Caco-2 (cell line): ENCODE measurements around the gene COLEC11. TPM values are rescaled to one million over a fixed set of nuclear protein-coding genes. Genes with fewer than 3 reads are reported as not detected.

Experiments used
- BruUV-seq: library from RNA; stranded (reverse); fragments of 400-500 nt; replicated peaks from 2 replicates; lab custom pipeline; 2021; lab: Mats Ljungman, UMichigan
- CTCF ChIA-PET: fragments of 300-600 bp; sonication (Branson Sonifier 250); formaldehyde crosslinking; loops from one replicate; lab custom pipeline; 2022; ENCODE audit warnings: antibody characterized with exemption; lab: Charles Lee
- POLR2A ChIA-PET: fragments of 300-600 bp; sonication (Branson Sonifier 250); formaldehyde crosslinking; loops from one replicate; lab custom pipeline; 2022; ENCODE audit warnings: antibody characterized with exemption; lab: Charles Lee
- DNase-seq, 2 experiments: peaks; one replicate each; pipeline versions ENCODE4 v3.0.0 to v3.0.0-alpha.2; 2020 to 2022
- H3K27me3 ChIP-seq: replicated peaks from 2 replicates; pipeline ENCODE4 v1.6.0; 2011; ENCODE audit warnings: low read length; ENCODE audit not compliant: control insufficient read depth, insufficient read depth
- H3K36me3 ChIP-seq: 2 replicates; pipeline ENCODE4 v1.5.1; 2011; ENCODE audit warnings: low read length; ENCODE audit not compliant: control insufficient read depth, insufficient read depth
- H3K4me1 ChIP-seq: fragments of 250-450 bp; sonication (Bioruptor Pico); 2 replicates; pipeline ENCODE4 v1.5.1; 2020; ENCODE audit warnings: mild to moderate bottlenecking
- H3K4me3 ChIP-seq: 2 replicates; pipeline ENCODE4 v1.5.1; 2011; ENCODE audit warnings: low read depth, mild to moderate bottlenecking, control low read depth, low read length
- H3K9me3 ChIP-seq: fragments of 250-450 bp; sonication (Bioruptor Pico); 2 replicates; pipeline ENCODE4 v1.5.1; 2020; ENCODE audit warnings: mild to moderate bottlenecking, moderate library complexity
- H3K27ac Mint-ChIP-seq: one replicate; pipeline ENCODE4 v1.8.0; 2022; ENCODE audit warnings: mixed read lengths; ENCODE audit not compliant: unreplicated experiment
- H3K27me3 Mint-ChIP-seq: one replicate; pipeline ENCODE4 v1.8.0; 2022; ENCODE audit warnings: mixed read lengths; ENCODE audit not compliant: insufficient read depth, unreplicated experiment
- H3K36me3 Mint-ChIP-seq: one replicate; pipeline ENCODE4 v1.8.0; 2022; ENCODE audit warnings: mild to moderate bottlenecking, mixed read lengths; ENCODE audit not compliant: insufficient read depth, unreplicated experiment
- H3K4me1 Mint-ChIP-seq: one replicate; pipeline ENCODE4 v1.8.0; 2022; ENCODE audit warnings: low read depth, mixed read lengths; ENCODE audit not compliant: unreplicated experiment
- H3K4me3 Mint-ChIP-seq: one replicate; pipeline ENCODE4 v1.8.0; 2022; ENCODE audit warnings: mild to moderate bottlenecking, moderate library complexity, mixed read lengths; ENCODE audit not compliant: unreplicated experiment
- H3K9me3 Mint-ChIP-seq: one replicate; pipeline ENCODE4 v1.8.0; 2022; ENCODE audit warnings: mixed read lengths; ENCODE audit not compliant: unreplicated experiment
- intact Hi-C: fragments of 100-400 bp; cut with micrococcal nuclease; formaldehyde crosslinking; loops from one replicate; pipeline ENCODE4 v1.10.0; 2022; ENCODE audit not compliant: unreplicated experiment
- total RNA-seq: library from RNA; stranded (reverse); gene quantifications from 2 replicates; pipeline ENCODE4 v1.2.3, GENCODE V29; 2022
- TF ChIP-seq, protein P1 (sequence below), 2 experiments: fragments of 200-600 bp in 1 of 2; IDR thresholded peaks; 1 replicate in 1 of 2; 2 replicates in 1 of 2; pipeline versions ENCODE4 v1.5.1 to v1.8.0; 2011 to 2022; ENCODE audit warnings: antibody characterized with exemption in 1 of 2, control low read depth in 1 of 2, inconsistent platforms in 1 of 2, low read depth in 1 of 2, low read length in 1 of 2, mild to moderate bottlenecking in 1 of 2, moderate library complexity in 1 of 2; ENCODE audit not compliant: insufficient read depth in 1 of 2, severe bottlenecking in 1 of 2, unreplicated experiment in 1 of 2

Gene COLEC11
- total RNA-seq, 1 experiment from 2014 or later: not detected

DNA sequence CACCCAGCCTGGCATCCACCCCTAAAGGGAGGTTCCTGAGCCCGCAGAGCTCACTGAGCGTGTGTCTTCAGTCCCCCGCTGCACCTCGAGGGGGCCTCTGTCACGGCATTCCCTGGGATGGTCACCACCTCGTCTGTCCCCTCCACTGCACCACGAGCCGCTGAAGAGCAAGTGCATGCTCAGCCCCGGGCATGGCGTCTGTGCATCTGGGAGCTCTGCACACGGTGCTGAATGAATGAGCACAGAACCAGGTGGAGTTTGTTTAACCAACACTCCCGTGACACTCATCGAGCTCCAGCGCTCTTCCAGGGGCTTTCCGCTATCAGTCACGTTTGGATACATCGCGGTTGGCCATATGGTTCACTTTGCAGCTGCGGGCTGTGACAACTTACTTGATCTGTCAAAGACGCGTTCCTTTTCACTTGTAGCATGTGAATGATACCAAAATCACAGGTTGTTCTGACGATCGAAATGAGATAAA lies 72.3 kb downstream of the COLEC11 start:
- Mint-ChIP-seq H3K27ac (no peak overlapping the region), H3K27me3 (peaks cover 3% of the 10 kb centered on the region), H3K4me3 (no peak overlapping the region), H3K4me1 (no peaks in the 10 kb centered on the region), H3K9me3 (no peaks in the 10 kb centered on the region), H3K36me3 (no peaks in the 10 kb centered on the region)
- intact Hi-C loops: no loop called here
- Histone ChIP-seq H3K36me3 (no peaks in the 10 kb centered on the region), H3K4me3 (no peak overlapping the region), H3K9me3 (no peaks in the 10 kb centered on the region), H3K27me3 (no peaks in the 10 kb centered on the region), H3K4me1 (no peaks in the 10 kb centered on the region)
- ChIA-PET CTCF (no interaction called here), POLR2A (no interaction called here)
- no peak for DNase-seq
- TF ChIP-seq, protein P1, sequence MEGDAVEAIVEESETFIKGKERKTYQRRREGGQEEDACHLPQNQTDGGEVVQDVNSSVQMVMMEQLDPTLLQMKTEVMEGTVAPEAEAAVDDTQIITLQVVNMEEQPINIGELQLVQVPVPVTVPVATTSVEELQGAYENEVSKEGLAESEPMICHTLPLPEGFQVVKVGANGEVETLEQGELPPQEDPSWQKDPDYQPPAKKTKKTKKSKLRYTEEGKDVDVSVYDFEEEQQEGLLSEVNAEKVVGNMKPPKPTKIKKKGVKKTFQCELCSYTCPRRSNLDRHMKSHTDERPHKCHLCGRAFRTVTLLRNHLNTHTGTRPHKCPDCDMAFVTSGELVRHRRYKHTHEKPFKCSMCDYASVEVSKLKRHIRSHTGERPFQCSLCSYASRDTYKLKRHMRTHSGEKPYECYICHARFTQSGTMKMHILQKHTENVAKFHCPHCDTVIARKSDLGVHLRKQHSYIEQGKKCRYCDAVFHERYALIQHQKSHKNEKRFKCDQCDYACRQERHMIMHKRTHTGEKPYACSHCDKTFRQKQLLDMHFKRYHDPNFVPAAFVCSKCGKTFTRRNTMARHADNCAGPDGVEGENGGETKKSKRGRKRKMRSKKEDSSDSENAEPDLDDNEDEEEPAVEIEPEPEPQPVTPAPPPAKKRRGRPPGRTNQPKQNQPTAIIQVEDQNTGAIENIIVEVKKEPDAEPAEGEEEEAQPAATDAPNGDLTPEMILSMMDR (IDR thresholded peaks at IDR 0.05; ENCODE audit: insufficient read depth in 1 of 2, low read depth in 1 of 2, low read length in 1 of 2, severe bottlenecking in 1 of 2, unreplicated experiment in 1 of 2): no peak
- BruUV-seq: no TSS peak

DNA sequence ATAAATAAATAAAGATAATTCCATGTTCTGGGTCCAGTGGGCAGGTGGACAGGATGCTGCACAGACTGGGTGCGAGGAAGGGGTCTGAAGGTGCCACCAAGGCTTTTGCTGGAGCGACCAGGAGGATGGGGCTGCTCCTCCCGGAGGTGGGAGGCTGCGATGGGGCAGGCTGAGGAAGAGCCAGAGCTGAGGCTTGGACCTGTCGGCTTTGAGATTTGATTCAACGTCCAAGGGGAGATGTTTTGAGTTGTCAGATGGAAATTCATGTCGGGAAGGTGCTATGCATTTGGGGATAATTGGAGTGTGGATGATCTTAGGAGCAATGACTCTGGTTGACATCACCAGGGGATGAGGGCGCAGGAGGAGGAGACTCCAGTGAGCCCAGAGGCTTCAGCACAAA lies 74.7 kb downstream of the COLEC11 start:
- H3K4me1 ChIP-seq: no peaks in the 10 kb centered on the region
- Mint-ChIP-seq H3K4me3 (no peak overlapping the region), H3K36me3 (no peaks in the 10 kb centered on the region), H3K27me3 (peaks cover 9% of the 10 kb centered on the region), H3K4me1 (no peaks in the 10 kb centered on the region), H3K27ac (no peak overlapping the region), H3K9me3 (no peaks in the 10 kb centered on the region)
- H3K4me3 ChIP-seq: no peak overlapping the region
- ChIA-PET CTCF (no interaction called here), POLR2A (no interaction called here)
- intact Hi-C loops: no loop called here
- TF ChIP-seq, protein P1 (IDR thresholded peaks at IDR 0.05; ENCODE audit: insufficient read depth in 1 of 2, low read depth in 1 of 2, low read length in 1 of 2, severe bottlenecking in 1 of 2, unreplicated experiment in 1 of 2): no peak
- H3K27me3 ChIP-seq: no peaks in the 10 kb centered on the region; the same call in 1 of the 2 replicates
- no peaks in the 10 kb centered on the region for H3K36me3 ChIP-seq
- DNase-seq: no peak
- BruUV-seq: no TSS peak
- no peaks in the 10 kb centered on the region for H3K9me3 ChIP-seq

DNA sequence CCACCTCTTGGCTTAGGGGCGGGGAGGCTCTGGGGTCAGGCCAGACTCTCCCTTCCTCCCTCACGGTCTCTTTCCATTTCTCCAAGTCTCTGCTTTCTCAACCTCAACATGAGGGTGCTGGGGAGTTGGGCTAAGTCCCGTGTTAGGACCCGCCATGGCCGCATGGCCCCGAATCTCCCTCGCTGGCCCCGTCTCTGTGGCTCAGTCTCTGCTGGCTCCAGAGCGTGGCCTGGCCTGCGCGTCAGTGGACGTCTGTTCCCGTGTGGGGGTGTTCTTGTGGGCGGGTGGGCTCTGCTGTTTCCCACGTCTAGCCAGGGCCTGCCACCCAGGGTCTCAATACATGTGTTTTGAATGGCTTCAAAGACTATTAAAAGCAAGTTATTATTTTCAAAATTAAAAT lies 75.5 kb downstream of the COLEC11 start:
- H3K36me3 ChIP-seq: no peaks in the 10 kb centered on the region
- Mint-ChIP-seq H3K4me3 (no peak overlapping the region), H3K27ac (no peak overlapping the region), H3K4me1 (no peaks in the 10 kb centered on the region), H3K36me3 (no peaks in the 10 kb centered on the region), H3K9me3 (no peaks in the 10 kb centered on the region), H3K27me3 (peaks cover 16% of the 10 kb centered on the region)
- no peak for DNase-seq
- H3K4me1 ChIP-seq: no peaks in the 10 kb centered on the region
- H3K27me3 ChIP-seq: no peaks in the 10 kb centered on the region; the same call in 1 of the 2 replicates
- no TSS peak for BruUV-seq
- H3K9me3 ChIP-seq: no peaks in the 10 kb centered on the region
- CTCF ChIA-PET: no interaction called here
- intact Hi-C loops: no loop called here
- H3K4me3 ChIP-seq: no peak overlapping the region
- TF ChIP-seq, protein P1 (IDR thresholded peaks at IDR 0.05; ENCODE audit: insufficient read depth in 1 of 2, low read depth in 1 of 2, low read length in 1 of 2, severe bottlenecking in 1 of 2, unreplicated experiment in 1 of 2): no peak
- POLR2A ChIA-PET: no interaction called here
